ENCODE results near the gene EIF4E2. TPM values are rescaled to one million over a fixed set of nuclear protein-coding genes. Genes with fewer than 3 reads are reported as not detected.
A peak's percentile ranks its signal among the peaks of the same experiment; 100 is the strongest.

The EIF4E2 gene
- total and polyA plus RNA-seq, 2 donors (not counting 3 experiments of a cell fraction or from before 2014, with no cell fraction given): 50.0 to 96.5 TPM

DNA sequence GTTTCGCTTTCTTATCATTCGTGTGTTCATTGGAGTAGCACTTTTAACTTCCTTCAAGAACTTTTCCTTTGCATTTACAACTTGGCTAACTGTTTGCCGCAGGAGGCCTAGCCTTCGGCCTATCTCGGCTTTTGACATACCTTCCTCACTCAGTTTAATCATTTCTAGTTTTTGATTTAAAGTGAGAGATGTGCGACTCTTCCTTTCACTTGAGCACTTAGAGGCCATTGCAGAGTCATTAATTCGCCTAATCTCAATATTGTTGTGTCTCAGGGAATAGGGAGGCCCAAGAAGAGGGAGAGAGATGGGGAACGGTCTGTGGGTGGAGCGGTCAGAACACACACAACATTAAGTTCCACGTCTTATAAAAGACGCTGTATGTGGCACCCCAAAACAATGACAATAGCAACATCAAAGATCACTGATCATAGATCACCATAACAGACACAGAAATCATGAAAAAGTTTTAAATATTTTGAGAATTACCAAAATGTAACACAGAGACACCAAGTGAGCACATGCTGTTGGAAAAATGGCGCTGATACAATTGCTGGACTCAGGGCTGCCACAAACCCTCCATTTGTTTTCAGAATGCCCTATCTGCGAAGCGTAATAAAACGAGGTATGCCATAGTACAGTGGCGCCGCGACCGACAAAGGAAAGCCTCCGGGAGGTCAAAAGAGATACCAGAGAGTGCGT is 685 bp upstream of the EIF4E2 start:
- Histone ChIP-seq H4K20me1 (replicated peaks; ENCODE audit: control insufficient read depth, extremely low read depth, insufficient read depth, low read length) (no peaks in the 10 kb centered on the region), H3K4me1 (ENCODE audit: control insufficient read depth, extremely low read depth, insufficient read depth, low read length) (peaks cover 6% of the 10 kb centered on the region), H3K27me3 (ENCODE audit: control insufficient read depth in 2 of 2, insufficient read depth in 2 of 2, low read length in 2 of 2) (no peaks in the 10 kb centered on the region), H3K4me3 (replicated peaks in 1 of 3; ENCODE audit: insufficient read depth in 1 of 3, low read depth in 1 of 3, low read length in 3 of 3) (peak overlapping the region; percentile 71 to 94 (median 79)), H3K9ac (replicated peaks; ENCODE audit: extremely low read depth, insufficient read depth, low read length) (peak overlapping the region; percentile 91), H3K9me3 (replicated peaks; ENCODE audit: control insufficient read depth, insufficient read depth, low read length) (no peaks in the 10 kb centered on the region), H2AFZ (ENCODE audit: low read depth, low read length) (peak overlapping the region; percentile 97), H3K36me3 (ENCODE audit: control insufficient read depth in 2 of 2, extremely low read depth in 1 of 2, insufficient read depth in 2 of 2, low read length in 2 of 2) (no peaks in the 10 kb centered on the region), H3K4me2 (ENCODE audit: insufficient read depth, low read length) (peak overlapping the region; percentile 91), H3K27ac (ENCODE audit: insufficient read depth, low read depth, low read length) (peak overlapping the region; percentile 87), H3K79me2 (ENCODE audit: control insufficient read depth, insufficient read depth, low read length) (peaks cover 45% of the 10 kb centered on the region), H3K9me1 (replicated peaks; ENCODE audit: control insufficient read depth, extremely low read depth, insufficient read depth, low read length) (no peaks in the 10 kb centered on the region)
- POLR2A ChIA-PET: no interaction called here
- CTCF ChIA-PET: interaction anchor here (1.0 to 1.4 kb wide), 3 partner anchors 18 to 27 kb away, joined by 3 to 7 read pairs (median 6); no protein-coding TSS in a partner anchor
- BruUV-seq (replicated peaks): TSS peak; percentile 61
- FAIRE-seq (no peak), DNase-seq (ENCODE audit: low read depth, low spot score) (no peak)
- dilution Hi-C loops (cut with MboI; ENCODE audit: extremely low pct_ligation_motif_present, low sequenced_read_pairs): no loop called here
- TF ChIP-seq POLR2A (IDR thresholded peaks at IDR 0.05; ENCODE audit: low read depth, low read length) (no peak), MYC (IDR thresholded peaks at IDR 0.05; ENCODE audit: low read depth, low read length) (no peak), JUN (IDR thresholded peaks at IDR 0.05; ENCODE audit: borderline replicate concordance, insufficient read depth, insufficient read length, low read depth) (no peak), EZH2 (IDR thresholded peaks at IDR 0.05; ENCODE audit: borderline replicate concordance, low read depth, low read length, severe bottlenecking) (no peak), POLR2AphosphoS5 (IDR thresholded peaks at IDR 0.05; ENCODE audit: insufficient read depth, low read depth, low read length) (no peak), GATA2 (IDR thresholded peaks at IDR 0.05; ENCODE audit: insufficient read depth, insufficient read length, low read depth, low read length) (no peak), FOS (IDR thresholded peaks at IDR 0.05; ENCODE audit: borderline replicate concordance, insufficient read depth, low read length) (no peak)
- TF ChIP-seq, protein P1, sequence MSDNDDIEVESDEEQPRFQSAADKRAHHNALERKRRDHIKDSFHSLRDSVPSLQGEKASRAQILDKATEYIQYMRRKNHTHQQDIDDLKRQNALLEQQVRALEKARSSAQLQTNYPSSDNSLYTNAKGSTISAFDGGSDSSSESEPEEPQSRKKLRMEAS (IDR thresholded peaks at IDR 0.05; ENCODE audit: insufficient read depth, insufficient read length): no peak
- TF ChIP-seq, protein P2, sequence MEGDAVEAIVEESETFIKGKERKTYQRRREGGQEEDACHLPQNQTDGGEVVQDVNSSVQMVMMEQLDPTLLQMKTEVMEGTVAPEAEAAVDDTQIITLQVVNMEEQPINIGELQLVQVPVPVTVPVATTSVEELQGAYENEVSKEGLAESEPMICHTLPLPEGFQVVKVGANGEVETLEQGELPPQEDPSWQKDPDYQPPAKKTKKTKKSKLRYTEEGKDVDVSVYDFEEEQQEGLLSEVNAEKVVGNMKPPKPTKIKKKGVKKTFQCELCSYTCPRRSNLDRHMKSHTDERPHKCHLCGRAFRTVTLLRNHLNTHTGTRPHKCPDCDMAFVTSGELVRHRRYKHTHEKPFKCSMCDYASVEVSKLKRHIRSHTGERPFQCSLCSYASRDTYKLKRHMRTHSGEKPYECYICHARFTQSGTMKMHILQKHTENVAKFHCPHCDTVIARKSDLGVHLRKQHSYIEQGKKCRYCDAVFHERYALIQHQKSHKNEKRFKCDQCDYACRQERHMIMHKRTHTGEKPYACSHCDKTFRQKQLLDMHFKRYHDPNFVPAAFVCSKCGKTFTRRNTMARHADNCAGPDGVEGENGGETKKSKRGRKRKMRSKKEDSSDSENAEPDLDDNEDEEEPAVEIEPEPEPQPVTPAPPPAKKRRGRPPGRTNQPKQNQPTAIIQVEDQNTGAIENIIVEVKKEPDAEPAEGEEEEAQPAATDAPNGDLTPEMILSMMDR (IDR thresholded peaks at IDR 0.05; ENCODE audit: extremely low read depth in 1 of 2, insufficient read depth in 1 of 2, low read depth in 1 of 2, low read length in 2 of 2): no peak
- intact Hi-C loops (cut with micrococcal nuclease): loop anchor here (2.0 kb wide), 1 partner anchor 25 kb away; no protein-coding TSS in a partner anchor

Data from endothelial cell of umbilical vein (primary cell).